ENCODE data around the gene EID2.
A peak's percentile ranks its signal among the peaks of the same experiment; 100 is the strongest.

Gene EID2

GRCh38 chr19:39502640-39503417, 37.1 kb downstream of the EID2 start:
- DNase-seq (ENCODE audit: low read depth): peak; percentile 69

- no peak for DNase-seq (ENCODE audit: low read depth)
Measured at GRCh38 chr19:39501340-39501739, 38.6 kb downstream of the EID2 start.

DNA sequence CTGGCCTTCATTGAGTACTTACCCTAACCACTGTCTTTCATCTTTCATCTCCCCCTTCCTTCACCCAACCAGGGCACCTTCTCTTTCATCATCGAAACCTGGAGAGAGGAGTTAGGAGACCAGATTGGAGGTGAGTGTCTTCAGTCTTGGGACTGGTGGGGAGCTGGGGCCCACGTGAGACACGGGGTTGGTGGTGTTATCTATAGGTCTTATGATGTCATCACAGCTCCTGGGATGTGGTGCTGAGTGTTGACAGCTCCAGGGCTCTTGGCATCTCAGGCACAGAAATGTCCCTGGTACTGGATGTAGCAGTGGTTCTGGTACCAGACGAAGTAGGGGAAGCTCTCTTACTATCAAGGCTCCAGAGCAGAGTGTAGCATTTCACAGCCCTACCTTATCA, 39.4 kb downstream of the EID2 start:
- DNase-seq (ENCODE audit: low read depth): no peak

GRCh38 chr19:39499932-39500331, 40.0 kb downstream of the EID2 start:
- no peak for DNase-seq (ENCODE audit: low read depth)

GRCh38 chr19:39498798-39499642, 40.9 kb downstream of the EID2 start, which contains the start of gene DLL3:
DLL3 (plus strand) TSS chr19:39498947; CDS start chr19:39498975, 28 bp downstream.
- DNase-seq (ENCODE audit: low read depth): no peak

GRCh38 chr19:39497996-39498797, 41.8 kb downstream of the EID2 start:
- DNase-seq (ENCODE audit: low read depth): no peak

DNA sequence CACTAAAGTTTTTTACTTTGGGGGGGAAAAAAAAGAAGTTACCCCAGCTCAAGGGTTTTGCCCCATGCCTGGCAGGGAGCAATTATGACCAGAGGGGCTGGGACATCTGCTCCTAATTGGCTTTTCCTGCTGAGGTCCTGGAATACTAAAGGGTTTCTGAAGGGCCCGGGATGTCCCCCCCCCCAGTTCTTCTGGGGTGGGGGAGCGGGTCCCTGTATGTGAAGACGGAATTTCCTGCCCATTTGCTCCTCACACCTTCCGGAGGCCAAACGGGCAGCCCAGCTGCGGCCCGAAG, 42.3 kb downstream of the EID2 start:
- DNase-seq (ENCODE audit: low read depth): no peak

GRCh38 chr19:39496063-39496462, 43.9 kb downstream of the EID2 start:
- DNase-seq (ENCODE audit: low read depth): no peak

- no peak for DNase-seq (ENCODE audit: low read depth)
Measured at GRCh38 chr19:39494661-39495060, 45.3 kb downstream of the EID2 start.

DNA sequence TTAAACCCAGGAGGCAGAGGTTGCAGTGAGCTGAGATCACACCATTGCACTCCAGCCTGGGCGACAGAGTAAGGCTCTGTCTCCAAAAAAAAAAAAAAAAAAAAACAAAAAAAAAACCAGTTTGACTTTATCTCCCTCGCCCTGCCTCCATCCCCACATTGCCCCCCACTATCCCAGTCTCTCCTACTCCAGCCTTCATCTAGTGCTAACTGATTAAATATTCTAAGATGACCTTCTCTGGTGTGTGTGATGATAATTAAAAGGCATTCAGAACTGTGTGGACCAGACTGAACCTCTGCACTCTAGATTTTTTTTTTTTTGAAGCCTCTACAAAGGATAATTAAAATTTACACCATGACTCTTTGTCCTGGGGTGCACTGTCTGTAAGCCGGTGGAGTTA, 47.2 kb downstream of the EID2 start:
- DNase-seq (ENCODE audit: low read depth): no peak

DNA sequence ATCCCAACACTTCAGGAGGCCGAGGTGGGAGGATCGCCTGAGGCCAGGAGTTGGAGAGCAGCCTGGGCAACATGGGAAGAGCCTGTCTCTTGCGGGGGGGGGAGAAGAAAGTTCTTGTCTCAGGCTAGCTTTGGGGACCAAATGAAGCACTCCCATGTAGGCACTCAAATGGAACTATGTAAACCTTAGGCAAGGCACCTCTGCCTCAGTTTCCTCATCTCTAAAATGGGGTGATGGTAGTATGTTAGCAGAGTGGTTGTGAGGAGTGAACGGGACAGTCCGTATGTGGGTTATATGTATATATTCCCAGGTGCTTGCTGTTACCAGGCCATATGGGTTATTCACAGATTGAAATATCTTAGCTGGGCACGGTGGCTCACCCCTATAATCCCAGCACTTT, 47.7 kb downstream of the EID2 start:
- no peak for DNase-seq (ENCODE audit: low read depth)

DNA sequence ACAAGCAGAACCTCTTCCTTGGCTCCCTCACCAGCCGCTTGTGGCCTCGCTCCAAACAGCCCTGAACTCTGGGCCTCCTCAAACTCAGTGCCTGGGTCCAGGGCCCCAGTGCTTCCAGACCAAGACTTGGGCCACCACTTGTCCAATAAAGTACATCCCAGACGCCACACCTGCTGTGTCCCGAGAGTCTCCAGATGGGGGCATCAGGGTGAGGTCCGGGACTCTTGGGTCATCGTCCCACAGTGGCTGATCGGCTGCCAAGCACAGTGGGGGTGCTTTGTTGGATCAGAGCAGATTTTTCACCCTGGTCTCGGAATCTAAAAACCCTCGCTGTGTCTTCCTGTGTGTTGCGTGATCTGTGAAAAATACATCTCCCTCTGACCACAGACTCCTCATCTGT, 50.2 kb downstream of the EID2 start:
- no peak for DNase-seq (ENCODE audit: low read depth)
